ENCODE results near the gene SLC37A2. TPM values are rescaled to one million over a fixed set of nuclear protein-coding genes. Genes with fewer than 3 reads are reported as not detected.
"Not testable (repeated sequence)": the region's sequence is repeated elsewhere in the genome, so short reads cannot be mapped to it uniquely, and the experiment has no call there.

SLC37A2 gene
- total RNA-seq, 1 experiment from 2014 or later: 10.2 TPM

DNA sequence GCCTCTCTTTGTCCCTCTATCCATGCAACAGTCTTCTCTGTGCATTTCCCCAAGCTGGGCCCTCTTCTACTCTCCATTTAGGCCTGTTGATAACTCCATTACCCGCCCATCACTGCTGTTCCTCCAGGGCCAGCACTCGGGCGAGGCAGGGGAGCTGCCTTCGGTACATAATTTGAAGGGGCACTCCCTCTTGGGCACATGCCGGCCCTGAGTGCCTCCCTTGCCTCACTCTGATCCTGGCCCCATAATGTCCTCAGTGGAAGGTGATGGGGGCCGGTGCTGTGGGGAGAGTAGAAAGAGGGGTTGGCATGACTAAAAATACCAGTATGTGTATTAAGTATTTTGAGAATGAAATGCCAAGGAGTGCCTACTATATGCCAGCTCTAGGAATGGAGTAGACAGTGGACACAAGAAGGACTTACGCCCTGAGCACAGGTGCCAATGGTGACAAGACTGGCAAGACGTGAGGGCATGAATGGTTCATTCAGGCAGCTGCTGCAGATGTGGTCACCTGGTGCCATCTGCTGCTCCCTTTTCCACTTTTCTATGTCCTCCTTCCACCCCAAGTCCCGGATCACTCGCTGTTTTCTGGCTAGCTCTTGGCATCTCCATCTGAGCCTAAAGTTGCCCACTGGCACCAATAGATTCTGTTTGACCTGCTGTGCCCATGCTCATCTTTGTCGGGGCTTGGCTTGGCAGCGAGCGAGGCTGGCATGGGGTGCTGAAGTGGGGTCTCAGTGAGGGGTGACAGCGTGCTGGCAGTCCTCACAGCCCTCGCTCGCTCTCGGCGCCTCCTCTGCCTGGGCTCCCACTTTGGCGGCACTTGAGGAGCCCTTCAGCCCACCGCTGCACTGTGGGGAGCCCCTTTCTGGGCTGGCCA lies 25.7 kb downstream of the SLC37A2 start:
- H3K4me3 ChIP-seq (ENCODE audit: low read length): no peak overlapping the region
- BruUV-seq (replicated peaks): no TSS peak
- TF ChIP-seq, protein P1, sequence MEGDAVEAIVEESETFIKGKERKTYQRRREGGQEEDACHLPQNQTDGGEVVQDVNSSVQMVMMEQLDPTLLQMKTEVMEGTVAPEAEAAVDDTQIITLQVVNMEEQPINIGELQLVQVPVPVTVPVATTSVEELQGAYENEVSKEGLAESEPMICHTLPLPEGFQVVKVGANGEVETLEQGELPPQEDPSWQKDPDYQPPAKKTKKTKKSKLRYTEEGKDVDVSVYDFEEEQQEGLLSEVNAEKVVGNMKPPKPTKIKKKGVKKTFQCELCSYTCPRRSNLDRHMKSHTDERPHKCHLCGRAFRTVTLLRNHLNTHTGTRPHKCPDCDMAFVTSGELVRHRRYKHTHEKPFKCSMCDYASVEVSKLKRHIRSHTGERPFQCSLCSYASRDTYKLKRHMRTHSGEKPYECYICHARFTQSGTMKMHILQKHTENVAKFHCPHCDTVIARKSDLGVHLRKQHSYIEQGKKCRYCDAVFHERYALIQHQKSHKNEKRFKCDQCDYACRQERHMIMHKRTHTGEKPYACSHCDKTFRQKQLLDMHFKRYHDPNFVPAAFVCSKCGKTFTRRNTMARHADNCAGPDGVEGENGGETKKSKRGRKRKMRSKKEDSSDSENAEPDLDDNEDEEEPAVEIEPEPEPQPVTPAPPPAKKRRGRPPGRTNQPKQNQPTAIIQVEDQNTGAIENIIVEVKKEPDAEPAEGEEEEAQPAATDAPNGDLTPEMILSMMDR (conservative IDR thresholded peaks at IDR 0.05; ENCODE audit: low read depth, low read length): 0 out of 2 replicates have a peak, but pooled peaks have one; percentile 19
- no peak for TF ChIP-seq EZH2phosphoT487 (IDR thresholded peaks at IDR 0.05; ENCODE audit: borderline replicate concordance, low read length)
- TF ChIP-seq EZH2 (IDR thresholded peaks at IDR 0.05; ENCODE audit: low read length, unreplicated experiment): no peak
- ChIA-PET CTCF (no interaction called here), POLR2A (ENCODE audit: unreplicated experiment) (no interaction called here)
- no peaks in the 10 kb centered on the region for H3F3A ChIP-seq (ENCODE audit: low read length, unreplicated experiment)
- H3K79me2 ChIP-seq (ENCODE audit: low read length): no peaks in the 10 kb centered on the region
- no peak overlapping the region for H2AFZ ChIP-seq (ENCODE audit: low read length)
- H3K36me3 ChIP-seq (ENCODE audit: low read depth, low read length): no peaks in the 10 kb centered on the region
- intact Hi-C loops (cut with micrococcal nuclease): loop anchor here (1.0 kb wide), 1 partner anchor 127 kb away; no protein-coding TSS in a partner anchor
- H4K20me1 ChIP-seq (ENCODE audit: low read length): no peaks in the 10 kb centered on the region
- H3K4me1 ChIP-seq (ENCODE audit: insufficient read depth, low read length): peaks cover 12% of the 10 kb centered on the region
- no peak overlapping the region for H3K9ac ChIP-seq (ENCODE audit: low read length)
- no peak overlapping the region for H3K4me2 ChIP-seq (ENCODE audit: low read length)
- ATAC-seq (peak; percentile 48), DNase-seq (no peak)
- no peaks in the 10 kb centered on the region for H3K9me3 ChIP-seq (ENCODE audit: low read length)
- no peak overlapping the region for H3K27ac ChIP-seq (ENCODE audit: low read length)
- H3K27me3 ChIP-seq (ENCODE audit: low read length): no peaks in the 10 kb centered on the region
- H3K9me2 ChIP-seq (replicated peaks; ENCODE audit: low read length): no peaks in the 10 kb centered on the region

DNA sequence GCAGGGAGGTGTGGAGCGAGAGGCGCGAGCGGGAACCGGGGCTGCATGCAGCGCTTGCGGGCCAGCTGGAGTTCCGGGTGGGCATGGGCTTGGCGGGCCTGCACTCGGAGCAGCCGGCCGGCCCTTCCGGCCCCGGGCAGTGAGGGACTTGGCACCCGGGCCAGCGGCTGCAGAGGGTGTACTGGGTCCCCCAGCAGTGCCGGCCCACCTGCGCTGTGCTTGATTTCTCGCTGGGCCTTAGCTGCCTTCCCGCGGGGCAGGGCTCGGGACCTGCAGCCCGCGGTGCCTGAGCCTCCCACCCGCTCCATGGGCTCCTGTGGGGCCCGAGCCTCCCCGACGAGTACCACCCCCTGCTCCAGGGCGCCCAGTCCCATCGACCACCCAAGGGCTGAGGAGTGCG lies 26.4 kb downstream of the SLC37A2 start:
- H3F3A ChIP-seq (ENCODE audit: low read length, unreplicated experiment); H3K27ac ChIP-seq (ENCODE audit: low read length); BruUV-seq (replicated peaks); H3K36me3 ChIP-seq (ENCODE audit: low read depth, low read length); H4K20me1 ChIP-seq (ENCODE audit: low read length); H3K9ac ChIP-seq (ENCODE audit: low read length); H3K9me2 ChIP-seq (replicated peaks; ENCODE audit: low read length); H3K4me1 ChIP-seq (ENCODE audit: insufficient read depth, low read length); POLR2A ChIA-PET (ENCODE audit: unreplicated experiment); H3K79me2 ChIP-seq (ENCODE audit: low read length); H3K4me2 ChIP-seq (ENCODE audit: low read length); H2AFZ ChIP-seq (ENCODE audit: low read length); DNase-seq; H3K27me3 ChIP-seq (ENCODE audit: low read length); CTCF ChIA-PET; ATAC-seq; H3K9me3 ChIP-seq (ENCODE audit: low read length); H3K4me3 ChIP-seq (ENCODE audit: low read length): not testable (repeated sequence)
- intact Hi-C loops (cut with micrococcal nuclease): loop anchor here (1.0 kb wide), 1 partner anchor 127 kb away; no protein-coding TSS in a partner anchor

DNA sequence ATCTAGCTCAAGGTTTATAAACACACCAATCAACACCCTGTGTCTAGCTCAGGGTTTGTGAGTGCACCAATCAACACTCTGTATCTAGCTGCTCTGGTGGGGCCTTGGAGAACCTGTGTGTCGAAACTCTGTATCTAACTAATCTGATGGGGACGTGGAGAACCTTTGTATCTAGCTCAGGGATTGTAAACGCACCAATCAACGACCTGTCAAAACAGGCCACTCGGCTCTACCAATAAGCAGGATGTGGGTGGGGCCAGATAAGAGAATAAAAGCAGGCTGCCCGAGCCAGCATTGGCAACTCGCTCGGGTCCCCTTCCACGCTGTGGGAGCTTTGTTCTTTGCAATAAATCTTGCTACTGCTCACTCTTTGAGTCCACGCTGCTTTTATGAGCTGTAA lies 27.0 kb downstream of the SLC37A2 start:
- POLR2A ChIA-PET (ENCODE audit: unreplicated experiment): interaction anchor here (1.1 kb wide), 1 partner anchor 22 kb away, joined by 5 read pairs; no protein-coding TSS in a partner anchor
- intact Hi-C loops (cut with micrococcal nuclease); H3K4me3 ChIP-seq (ENCODE audit: low read length); BruUV-seq (replicated peaks); H3K9me2 ChIP-seq (replicated peaks; ENCODE audit: low read length); H3K36me3 ChIP-seq (ENCODE audit: low read depth, low read length); H2AFZ ChIP-seq (ENCODE audit: low read length); H4K20me1 ChIP-seq (ENCODE audit: low read length); H3K79me2 ChIP-seq (ENCODE audit: low read length); H3K9me3 ChIP-seq (ENCODE audit: low read length); CTCF ChIA-PET; H3F3A ChIP-seq (ENCODE audit: low read length, unreplicated experiment); H3K4me1 ChIP-seq (ENCODE audit: insufficient read depth, low read length); H3K27me3 ChIP-seq (ENCODE audit: low read length); DNase-seq; H3K27ac ChIP-seq (ENCODE audit: low read length); H3K9ac ChIP-seq (ENCODE audit: low read length); H3K4me2 ChIP-seq (ENCODE audit: low read length); ATAC-seq: not testable (repeated sequence)

Data from PC-3 (cell line).